Measurements from ENCODE around the gene ESYT2. TPM values are rescaled to one million over a fixed set of nuclear protein-coding genes. Genes with fewer than 3 reads are reported as not detected.

The ESYT2 gene
- total RNA-seq, 1 donor from 2014 or later, result 23.3 TPM

DNA sequence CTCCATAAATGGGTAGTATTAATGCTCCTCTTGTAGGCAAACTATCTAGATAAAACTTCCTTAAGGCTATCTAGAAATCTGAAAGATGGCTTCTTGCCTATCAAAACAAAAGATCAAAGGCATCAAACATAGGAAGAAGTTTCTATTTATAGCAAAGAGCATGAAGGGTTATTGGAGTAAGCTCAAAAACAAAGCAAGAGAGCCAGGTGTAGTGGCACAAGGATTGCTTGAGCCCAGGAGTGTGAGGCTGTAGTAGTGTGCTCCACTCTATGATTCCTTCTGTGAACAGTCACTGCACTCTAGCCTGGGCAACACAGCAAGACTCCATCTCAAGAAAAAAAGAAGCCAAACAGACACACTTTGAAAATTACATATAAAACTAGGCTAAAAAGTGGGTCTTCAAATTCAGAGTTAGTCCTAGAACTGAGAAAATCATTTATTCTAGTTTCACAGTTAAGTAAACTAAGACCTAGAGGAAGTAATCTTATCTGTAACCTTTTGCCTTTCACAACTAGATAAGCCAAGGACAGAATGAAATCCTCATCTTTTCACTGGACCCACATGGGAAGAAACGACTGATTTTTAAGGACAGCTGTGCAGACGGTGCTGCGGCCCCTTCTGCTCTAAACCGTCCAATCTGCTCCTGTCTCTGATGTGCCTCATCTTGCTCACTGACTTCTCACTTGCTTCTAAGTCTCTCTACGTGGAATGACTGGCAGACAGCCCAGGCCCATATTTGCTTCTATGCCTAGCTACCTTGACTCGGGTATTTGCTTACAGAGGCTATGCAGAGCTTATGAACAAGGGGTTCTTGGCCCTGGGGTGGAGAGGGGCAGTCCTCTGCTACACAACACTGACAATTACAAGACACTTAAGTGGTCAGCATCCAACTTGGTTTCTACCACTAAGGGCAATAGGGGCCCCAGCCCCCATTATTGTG, 50.0 kb downstream of the ESYT2 start:
- DNase-seq (ENCODE audit: low read depth, low spot score), result no peak
- TF ChIP-seq, protein P1, sequence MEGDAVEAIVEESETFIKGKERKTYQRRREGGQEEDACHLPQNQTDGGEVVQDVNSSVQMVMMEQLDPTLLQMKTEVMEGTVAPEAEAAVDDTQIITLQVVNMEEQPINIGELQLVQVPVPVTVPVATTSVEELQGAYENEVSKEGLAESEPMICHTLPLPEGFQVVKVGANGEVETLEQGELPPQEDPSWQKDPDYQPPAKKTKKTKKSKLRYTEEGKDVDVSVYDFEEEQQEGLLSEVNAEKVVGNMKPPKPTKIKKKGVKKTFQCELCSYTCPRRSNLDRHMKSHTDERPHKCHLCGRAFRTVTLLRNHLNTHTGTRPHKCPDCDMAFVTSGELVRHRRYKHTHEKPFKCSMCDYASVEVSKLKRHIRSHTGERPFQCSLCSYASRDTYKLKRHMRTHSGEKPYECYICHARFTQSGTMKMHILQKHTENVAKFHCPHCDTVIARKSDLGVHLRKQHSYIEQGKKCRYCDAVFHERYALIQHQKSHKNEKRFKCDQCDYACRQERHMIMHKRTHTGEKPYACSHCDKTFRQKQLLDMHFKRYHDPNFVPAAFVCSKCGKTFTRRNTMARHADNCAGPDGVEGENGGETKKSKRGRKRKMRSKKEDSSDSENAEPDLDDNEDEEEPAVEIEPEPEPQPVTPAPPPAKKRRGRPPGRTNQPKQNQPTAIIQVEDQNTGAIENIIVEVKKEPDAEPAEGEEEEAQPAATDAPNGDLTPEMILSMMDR (conservative IDR thresholded peaks at IDR 0.05), result no peak
- Mint-ChIP-seq H3K27ac (ENCODE audit: unreplicated experiment) (no peak overlapping the region), H3K9me3 (no peaks in the 10 kb centered on the region), H3K4me1 (no peaks in the 10 kb centered on the region), H3K27me3 (ENCODE audit: low read depth) (no peaks in the 10 kb centered on the region), H3K4me3 (no peak overlapping the region), H3K36me3 (ENCODE audit: low read depth) (peaks cover 2% of the 10 kb centered on the region)

DNA sequence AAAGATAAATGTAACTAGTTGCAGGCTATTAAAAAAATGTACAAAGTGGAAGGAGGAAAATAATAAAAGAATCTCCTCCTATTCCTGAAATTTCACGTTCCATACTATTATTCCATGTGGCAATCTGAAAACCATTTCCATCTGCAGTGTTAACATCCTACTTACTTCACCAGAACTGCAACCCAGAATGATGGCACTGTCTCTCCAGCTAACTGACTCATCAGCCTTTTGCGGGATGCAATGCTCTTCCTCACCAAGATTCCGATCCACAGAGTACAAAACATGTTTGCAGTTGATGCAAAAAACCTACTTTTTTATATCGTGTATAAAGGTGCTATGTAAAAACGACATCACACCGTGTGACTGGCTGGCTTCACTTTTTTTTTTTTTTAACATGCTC, 50.8 kb downstream of the ESYT2 start:
- Mint-ChIP-seq H3K36me3 (ENCODE audit: low read depth) (peaks cover 2% of the 10 kb centered on the region), H3K4me3 (no peak overlapping the region), H3K27me3 (ENCODE audit: low read depth) (no peaks in the 10 kb centered on the region), H3K4me1 (no peaks in the 10 kb centered on the region), H3K9me3 (no peaks in the 10 kb centered on the region), H3K27ac (ENCODE audit: unreplicated experiment) (no peak overlapping the region)
- TF ChIP-seq, protein P1 (conservative IDR thresholded peaks at IDR 0.05), result no peak
- no peak for DNase-seq (ENCODE audit: low read depth, low spot score)

DNA sequence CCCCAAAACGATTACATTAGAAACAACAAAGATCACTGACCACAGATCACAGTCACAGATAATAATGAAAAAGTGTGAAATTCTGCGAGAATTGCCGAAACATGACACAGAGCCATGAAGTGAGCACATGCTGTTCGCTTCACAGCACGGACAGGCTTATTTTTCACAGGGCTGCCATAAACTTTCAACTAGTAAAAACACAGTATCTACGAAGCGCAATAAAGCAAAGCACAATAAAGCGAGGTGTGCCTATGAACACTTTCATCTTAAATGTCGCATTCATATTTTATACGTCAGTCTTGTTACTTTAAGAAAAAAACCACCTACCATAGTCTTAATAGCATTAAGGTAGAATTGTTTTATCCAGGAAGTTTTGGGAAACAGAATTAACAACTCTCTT, 51.5 kb downstream of the ESYT2 start:
- Mint-ChIP-seq H3K4me1 (no peaks in the 10 kb centered on the region), H3K4me3 (no peak overlapping the region), H3K36me3 (ENCODE audit: low read depth) (peaks cover 2% of the 10 kb centered on the region), H3K27ac (ENCODE audit: unreplicated experiment) (no peak overlapping the region), H3K27me3 (ENCODE audit: low read depth) (no peaks in the 10 kb centered on the region), H3K9me3 (no peaks in the 10 kb centered on the region)
- no peak for DNase-seq (ENCODE audit: low read depth, low spot score)
- TF ChIP-seq, protein P1 (conservative IDR thresholded peaks at IDR 0.05), result no peak

DNA sequence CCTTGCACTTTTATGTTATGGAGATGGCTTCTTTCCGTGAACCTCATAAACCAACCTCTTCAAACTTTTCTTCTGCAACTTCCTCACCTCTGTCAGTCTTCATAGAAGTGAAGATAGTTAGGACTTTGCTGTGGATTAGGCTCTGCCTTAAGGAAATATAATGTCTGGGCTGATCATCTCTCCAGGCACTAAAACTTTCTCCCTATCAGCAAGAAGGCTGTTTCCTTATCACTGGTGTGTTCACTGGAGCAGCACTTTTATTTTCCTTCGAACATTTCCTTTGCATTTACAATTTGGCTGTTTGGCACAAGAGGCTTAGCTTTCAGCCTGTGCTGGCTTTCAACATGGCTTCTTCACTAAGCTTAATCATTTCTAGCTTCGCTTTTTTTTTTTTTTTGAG, 52.8 kb downstream of the ESYT2 start:
- DNase-seq (ENCODE audit: low read depth, low spot score), result no peak
- no peaks in the 10 kb centered on the region for H3K4me1 Mint-ChIP-seq

DNA sequence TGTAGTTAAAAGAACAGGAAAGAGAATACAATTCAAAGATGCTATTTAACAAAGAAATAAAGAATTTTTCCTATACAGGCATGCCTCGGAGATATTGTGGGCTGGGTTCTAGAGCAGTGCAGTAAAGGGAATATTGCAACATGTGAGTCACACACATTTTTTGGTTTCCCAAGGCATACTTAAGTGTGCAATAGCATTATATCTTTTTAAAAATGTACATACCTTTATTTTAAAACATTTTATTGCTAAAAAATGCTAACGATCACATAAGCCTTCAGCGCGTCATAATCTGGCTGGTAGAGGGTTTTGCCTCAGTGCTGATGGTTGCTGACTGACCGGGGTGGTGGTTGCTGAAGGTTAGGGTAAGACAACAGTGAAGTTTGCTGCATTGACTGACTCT, 54.4 kb downstream of the ESYT2 start:
- H3K9me3 Mint-ChIP-seq, result no peaks in the 10 kb centered on the region
- H3K27me3 Mint-ChIP-seq (ENCODE audit: low read depth), result no peaks in the 10 kb centered on the region
- H3K4me1 Mint-ChIP-seq, result no peaks in the 10 kb centered on the region
- H3K36me3 Mint-ChIP-seq (ENCODE audit: low read depth), result peaks cover 2% of the 10 kb centered on the region
- no peak overlapping the region for H3K4me3 Mint-ChIP-seq
- TF ChIP-seq, protein P1 (conservative IDR thresholded peaks at IDR 0.05), result no peak
- H3K27ac Mint-ChIP-seq (ENCODE audit: unreplicated experiment), result no peak overlapping the region
- no peak for DNase-seq (ENCODE audit: low read depth, low spot score)

More for the DNA sequence above, 52.8 kb downstream of the ESYT2 start:
- Mint-ChIP-seq H3K27ac (ENCODE audit: unreplicated experiment) (no peak overlapping the region), H3K36me3 (ENCODE audit: low read depth) (peaks cover 2% of the 10 kb centered on the region), H3K4me3 (no peak overlapping the region), H3K9me3 (no peaks in the 10 kb centered on the region), H3K27me3 (ENCODE audit: low read depth) (no peaks in the 10 kb centered on the region)
- TF ChIP-seq, protein P1 (conservative IDR thresholded peaks at IDR 0.05), result no peak
